Natural killer cell treated with Interleukin-12 subunit alpha and Interleukin-12 subunit beta and Interleukin-15 and Interleukin-18, amount 100 ng/mL, for 72 hours (primary cell): ENCODE measurements around the gene LIG4. TPM values are rescaled to one million over a fixed set of nuclear protein-coding genes. Genes with fewer than 3 reads are reported as not detected.
"Not testable (repeated sequence)": the region's sequence is repeated elsewhere in the genome, so short reads cannot be mapped to it uniquely, and the experiment has no call there.

ENCODE experiments used
- ATAC-seq, 2 donors: fragments of 150-1000 bp; cut with Tn5 transposase in 1 of 2; sonication (Bioruptor Pico), chemical (Tn5 transposase) in 1 of 2; 2 replicates each; pipeline ENCODE4 v1.10.0; 2021
- DNase-seq: peaks from one replicate; pipeline ENCODE4 v3.0.0; 2022; ENCODE audit warnings: low spot score
- H3K27ac Mint-ChIP-seq, 2 donors: 1 replicate in 1 of 2; 2 replicates in 1 of 2; pipeline ENCODE4 v1.8.0; 2022; ENCODE audit warnings: mixed read lengths in 2 of 2, mild to moderate bottlenecking in 1 of 2, moderate library complexity in 1 of 2
- H3K27me3 Mint-ChIP-seq, 2 donors: 1 replicate in 1 of 2; 2 replicates in 1 of 2; pipeline ENCODE4 v1.8.0; 2022; ENCODE audit warnings: mixed read lengths in 2 of 2
- H3K36me3 Mint-ChIP-seq: one replicate; pipeline ENCODE4 v1.8.0; 2022; ENCODE audit warnings: mixed read lengths
- H3K4me1 Mint-ChIP-seq, 2 donors: 1 replicate in 1 of 2; 2 replicates in 1 of 2; pipeline ENCODE4 v1.8.0; 2022; ENCODE audit warnings: low read depth in 2 of 2, mixed read lengths in 2 of 2, mild to moderate bottlenecking in 1 of 2
- H3K4me3 Mint-ChIP-seq: one replicate; pipeline ENCODE4 v1.8.0; 2022; ENCODE audit warnings: mixed read lengths
- H3K9me3 Mint-ChIP-seq: 2 replicates; pipeline ENCODE4 v1.8.0; 2022; ENCODE audit warnings: mixed read lengths
- total RNA-seq, 2 donors: library from RNA; stranded (reverse); gene quantifications; one replicate each; pipeline ENCODE4 v1.2.3, GENCODE V29; 2022

LIG4 gene
- 10 to 100 TPM; 13.7 to 21.8 TPM for total RNA-seq

GRCh38 chr13:108215436-108215835 lies at the start of gene LIG4:
Gene LIG4, minus strand, starts transcription at chr13:108215536. Its CDS starts 4,268 bp downstream, at chr13:108211268.
- DNase-seq, result peak; percentile 95

GRCh38 chr13:108263621-108264355 lies 48.5 kb upstream of the LIG4 start:
- Mint-ChIP-seq H3K27ac (no peak overlapping the region), H3K9me3 (no peaks in the 10 kb centered on the region)
- ATAC-seq, result no peak

More at GRCh38 chr13:108215436-108215835, at the start of gene LIG4:
- Mint-ChIP-seq H3K27ac (peak within 1 kb of the TSS; percentile 95 to 97), H3K4me3 (peak within 1 kb of the TSS; percentile 93), H3K4me1 (peaks cover 34 to 38% of the 10 kb centered on the region in 2 donors), H3K36me3 (peaks cover 19% of the 10 kb centered on the region), H3K27me3 (no peaks in the 10 kb centered on the region), H3K9me3 (no peaks in the 10 kb centered on the region)
- ATAC-seq, result peak; percentile 83 to 87

GRCh38 chr13:108257248-108257647 lies 41.9 kb upstream of the LIG4 start:
- no peak for ATAC-seq
- H3K36me3 Mint-ChIP-seq, result no peaks in the 10 kb centered on the region
- no peak overlapping the region for H3K4me3 Mint-ChIP-seq
- H3K27ac Mint-ChIP-seq, result no peak overlapping the region
- no peaks in the 10 kb centered on the region for H3K4me1 Mint-ChIP-seq
- no peaks in the 10 kb centered on the region for H3K27me3 Mint-ChIP-seq
- no peak for DNase-seq
- H3K9me3 Mint-ChIP-seq, result no peaks in the 10 kb centered on the region

More at GRCh38 chr13:108263621-108264355, 48.5 kb upstream of the LIG4 start:
- H3K27me3 Mint-ChIP-seq, result no peaks in the 10 kb centered on the region
- no peak overlapping the region for H3K4me3 Mint-ChIP-seq
- no peaks in the 10 kb centered on the region for H3K36me3 Mint-ChIP-seq
- DNase-seq, result no peak
- peaks cover 19 to 29% of the 10 kb centered on the region in 2 donors for H3K4me1 Mint-ChIP-seq

- DNase-seq, result no peak
- Mint-ChIP-seq H3K36me3 (peaks cover 27% of the 10 kb centered on the region), H3K27me3 (no peaks in the 10 kb centered on the region), H3K4me1 (peaks cover 0 to 3% of the 10 kb centered on the region in 2 donors), H3K27ac (no peak overlapping the region), H3K9me3 (peaks cover 15% of the 10 kb centered on the region), H3K4me3 (no peak overlapping the region)
- no peak for ATAC-seq
Measured at GRCh38 chr13:108249150-108249549, 33.8 kb upstream of the LIG4 start.

GRCh38 chr13:108230377-108230776 lies 15.0 kb upstream of the LIG4 start:
- no peak for ATAC-seq
- Mint-ChIP-seq H3K4me3 (no peak overlapping the region), H3K9me3 (no peaks in the 10 kb centered on the region), H3K36me3 (no peaks in the 10 kb centered on the region), H3K27ac (no peak overlapping the region), H3K27me3 (no peaks in the 10 kb centered on the region), H3K4me1 (peaks cover 16 to 22% of the 10 kb centered on the region in 2 donors)
- DNase-seq, result no peak

GRCh38 chr13:108227651-108228272 lies 12.4 kb upstream of the LIG4 start:
- Mint-ChIP-seq H3K4me1 (peaks cover 29 to 32% of the 10 kb centered on the region in 2 donors), H3K4me3 (no peak overlapping the region), H3K9me3 (no peaks in the 10 kb centered on the region), H3K36me3 (no peaks in the 10 kb centered on the region), H3K27ac (no peak overlapping the region), H3K27me3 (no peaks in the 10 kb centered on the region)
- no peak for DNase-seq
- ATAC-seq, result no peak

GRCh38 chr13:108226184-108226583 lies 10.8 kb upstream of the LIG4 start:
- ATAC-seq (peak in 1 of 2 donors; percentile 36), DNase-seq (no peak)
- H3K9me3 Mint-ChIP-seq, result no peaks in the 10 kb centered on the region
- peak overlapping the region in 1 of 2 donors; percentile 34 for H3K27ac Mint-ChIP-seq
- no peaks in the 10 kb centered on the region for H3K27me3 Mint-ChIP-seq
- peaks cover 29 to 32% of the 10 kb centered on the region in 2 donors for H3K4me1 Mint-ChIP-seq
- no peaks in the 10 kb centered on the region for H3K36me3 Mint-ChIP-seq
- peak overlapping the region; percentile 19 for H3K4me3 Mint-ChIP-seq

GRCh38 chr13:108225440-108225839 lies 10.1 kb upstream of the LIG4 start:
- H3K4me1 Mint-ChIP-seq, result peaks cover 29 to 37% of the 10 kb centered on the region in 2 donors

GRCh38 chr13:108223687-108224503 lies 8.6 kb upstream of the LIG4 start:
- DNase-seq, result no peak
- Mint-ChIP-seq H3K4me1 (peaks cover 42 to 50% of the 10 kb centered on the region in 2 donors), H3K9me3 (no peaks in the 10 kb centered on the region), H3K27ac (no peak overlapping the region), H3K36me3 (no peaks in the 10 kb centered on the region), H3K27me3 (no peaks in the 10 kb centered on the region), H3K4me3 (no peak overlapping the region)
- no peak for ATAC-seq

More at GRCh38 chr13:108225440-108225839, 10.1 kb upstream of the LIG4 start:
- Mint-ChIP-seq H3K27ac (no peak overlapping the region), H3K9me3 (no peaks in the 10 kb centered on the region), H3K27me3 (no peaks in the 10 kb centered on the region), H3K4me3 (peak overlapping the region; percentile 19), H3K36me3 (no peaks in the 10 kb centered on the region)
- ATAC-seq (peak in 1 of 2 donors; percentile 73), DNase-seq (no peak)

- ATAC-seq, result no peak
- H3K36me3 Mint-ChIP-seq, result no peaks in the 10 kb centered on the region
- H3K4me3 Mint-ChIP-seq, result peak overlapping the region; percentile 93
- H3K27ac Mint-ChIP-seq, result peak overlapping the region; percentile 95 to 97
- H3K9me3 Mint-ChIP-seq, result no peaks in the 10 kb centered on the region
- DNase-seq, result no peak
- H3K27me3 Mint-ChIP-seq, result no peaks in the 10 kb centered on the region
- H3K4me1 Mint-ChIP-seq, result peaks cover 28 to 39% of the 10 kb centered on the region in 2 donors
Measured at GRCh38 chr13:108220041-108220440, 4.7 kb upstream of the LIG4 start.

GRCh38 chr13:108218044-108218974 lies 3.0 kb upstream of the LIG4 start, which contains the start of gene ABHD13:
Gene ABHD13, plus strand, starts transcription at chr13:108218392. Its CDS starts 10,827 bp downstream, at chr13:108229219.
- Mint-ChIP-seq H3K4me3 (peak within 1 kb of the TSS; percentile 93), H3K9me3 (no peaks in the 10 kb centered on the region), H3K4me1 (peaks cover 30 to 38% of the 10 kb centered on the region in 2 donors), H3K36me3 (peaks cover 6% of the 10 kb centered on the region), H3K27ac (peak within 1 kb of the TSS; percentile 95 to 97), H3K27me3 (no peaks in the 10 kb centered on the region)
- DNase-seq (peak; percentile 93), ATAC-seq (peak; percentile 91 to 95)

- H3K9me3 Mint-ChIP-seq, H3K36me3 Mint-ChIP-seq, DNase-seq, ATAC-seq, H3K27me3 Mint-ChIP-seq: not testable (repeated sequence)
- Mint-ChIP-seq H3K4me1 (peaks cover 34 to 38% of the 10 kb centered on the region in 2 donors), H3K27ac (peak overlapping the region; percentile 95 to 97), H3K4me3 (peak overlapping the region; percentile 93)
Measured at GRCh38 chr13:108217307-108218043, 2.1 kb upstream of the LIG4 start.
